Adipocyte (in vitro differentiated cells): ENCODE results near the gene NELFA.

Experiments
- DNase-seq: peaks from one replicate; pipeline ENCODE4 v3.0.0-alpha.2; 2015; ENCODE audit warnings: low read depth
- H3K27me3 ChIP-seq: replicated peaks from 2 replicates; pipeline ENCODE4 v1.7.0; 2013; ENCODE audit warnings: mild to moderate bottlenecking, low read length, moderate library complexity; ENCODE audit not compliant: control insufficient read depth, insufficient read depth
- H3K36me3 ChIP-seq: 2 replicates; pipeline ENCODE4 v1.7.0; 2013; ENCODE audit warnings: low read length, mild to moderate bottlenecking, moderate library complexity; ENCODE audit not compliant: control insufficient read depth, insufficient read depth, severe bottlenecking
- H3K4me1 ChIP-seq: 2 replicates; pipeline ENCODE4 v1.7.0; 2013; ENCODE audit warnings: mild to moderate bottlenecking, low read length, moderate library complexity; ENCODE audit not compliant: control insufficient read depth, insufficient read depth
- H3K4me3 ChIP-seq: 2 replicates; pipeline ENCODE4 v1.7.0; 2013; ENCODE audit warnings: mild to moderate bottlenecking, low read length, moderate library complexity
- H3K9ac ChIP-seq: 2 replicates; pipeline ENCODE4 v1.7.0; 2013; ENCODE audit warnings: mild to moderate bottlenecking, low read length, moderate library complexity
- H3K9me3 ChIP-seq: 2 replicates; pipeline ENCODE4 v1.7.0; 2013; ENCODE audit warnings: mild to moderate bottlenecking, low read length, moderate library complexity; ENCODE audit not compliant: control insufficient read depth

NELFA gene

GRCh38 chr4:1978226-1978625, 30.5 kb downstream of the NELFA start:
- DNase-seq, result no peak
- Histone ChIP-seq H3K9me3 (no peaks in the 10 kb centered on the region), H3K9ac (no peak overlapping the region), H3K4me1 (no peaks in the 10 kb centered on the region), H3K4me3 (no peak overlapping the region), H3K36me3 (peaks cover 53% of the 10 kb centered on the region), H3K27me3 (no peaks in the 10 kb centered on the region)

- Histone ChIP-seq H3K36me3 (peaks cover 39% of the 10 kb centered on the region), H3K4me1 (no peaks in the 10 kb centered on the region), H3K4me3 (no peak overlapping the region), H3K9me3 (no peaks in the 10 kb centered on the region), H3K27me3 (no peaks in the 10 kb centered on the region), H3K9ac (no peak overlapping the region)
- DNase-seq, result no peak
Observed at GRCh38 chr4:1976416-1977352, 32.1 kb downstream of the NELFA start.

GRCh38 chr4:1975880-1976279, 32.9 kb downstream of the NELFA start:
- no peak overlapping the region for H3K4me3 ChIP-seq
- H3K36me3 ChIP-seq, result peaks cover 31% of the 10 kb centered on the region
- no peak for DNase-seq
- H3K4me1 ChIP-seq, result no peaks in the 10 kb centered on the region
- H3K9me3 ChIP-seq, result no peaks in the 10 kb centered on the region
- H3K27me3 ChIP-seq, result no peaks in the 10 kb centered on the region
- no peak overlapping the region for H3K9ac ChIP-seq

- no peak overlapping the region for H3K4me3 ChIP-seq
- no peaks in the 10 kb centered on the region for H3K4me1 ChIP-seq
- no peaks in the 10 kb centered on the region for H3K27me3 ChIP-seq
- DNase-seq, result no peak
- H3K9me3 ChIP-seq, result no peaks in the 10 kb centered on the region
- H3K36me3 ChIP-seq, result peaks cover 26% of the 10 kb centered on the region
- H3K9ac ChIP-seq, result no peak overlapping the region
Observed at GRCh38 chr4:1975391-1975801, 33.4 kb downstream of the NELFA start.

GRCh38 chr4:1974840-1975239, 33.9 kb downstream of the NELFA start:
- DNase-seq, result no peak
- Histone ChIP-seq H3K27me3 (no peaks in the 10 kb centered on the region), H3K9ac (no peak overlapping the region), H3K9me3 (no peaks in the 10 kb centered on the region), H3K36me3 (peaks cover 20% of the 10 kb centered on the region), H3K4me1 (no peaks in the 10 kb centered on the region), H3K4me3 (no peak overlapping the region)

- Histone ChIP-seq H3K4me3 (no peak overlapping the region), H3K27me3 (no peaks in the 10 kb centered on the region), H3K36me3 (peaks cover 12% of the 10 kb centered on the region), H3K9me3 (no peaks in the 10 kb centered on the region), H3K9ac (no peak overlapping the region), H3K4me1 (no peaks in the 10 kb centered on the region)
- DNase-seq, result no peak
Observed at GRCh38 chr4:1973661-1974060, 35.1 kb downstream of the NELFA start.

GRCh38 chr4:1973218-1973617, 35.6 kb downstream of the NELFA start:
- H3K9me3 ChIP-seq, result no peaks in the 10 kb centered on the region
- no peak overlapping the region for H3K4me3 ChIP-seq

GRCh38 chr4:1972414-1972813, 36.4 kb downstream of the NELFA start:
- no peak for DNase-seq
- H3K36me3 ChIP-seq, result peaks cover 6% of the 10 kb centered on the region
- no peaks in the 10 kb centered on the region for H3K9me3 ChIP-seq
- H3K4me1 ChIP-seq, result no peaks in the 10 kb centered on the region
- no peak overlapping the region for H3K4me3 ChIP-seq
- H3K27me3 ChIP-seq, result no peaks in the 10 kb centered on the region
- no peak overlapping the region for H3K9ac ChIP-seq

More at GRCh38 chr4:1973218-1973617, 35.6 kb downstream of the NELFA start:
- Histone ChIP-seq H3K36me3 (peaks cover 8% of the 10 kb centered on the region), H3K4me1 (no peaks in the 10 kb centered on the region), H3K9ac (no peak overlapping the region), H3K27me3 (no peaks in the 10 kb centered on the region)
- no peak for DNase-seq

GRCh38 chr4:1971456-1972200, 37.1 kb downstream of the NELFA start:
- H3K9ac ChIP-seq, result no peak overlapping the region
- no peaks in the 10 kb centered on the region for H3K27me3 ChIP-seq
- no peaks in the 10 kb centered on the region for H3K4me1 ChIP-seq
- H3K9me3 ChIP-seq, result no peaks in the 10 kb centered on the region
- H3K4me3 ChIP-seq, result no peak overlapping the region
- peaks cover 6% of the 10 kb centered on the region for H3K36me3 ChIP-seq
- no peak for DNase-seq

GRCh38 chr4:1970926-1971325, 37.8 kb downstream of the NELFA start:
- Histone ChIP-seq H3K9ac (no peak overlapping the region), H3K4me1 (no peaks in the 10 kb centered on the region)
- no peak for DNase-seq

GRCh38 chr4:1969928-1970723, 38.6 kb downstream of the NELFA start:
- no peaks in the 10 kb centered on the region for H3K27me3 ChIP-seq
- no peaks in the 10 kb centered on the region for H3K9me3 ChIP-seq
- H3K4me3 ChIP-seq, result no peak overlapping the region
- no peak for DNase-seq
- H3K4me1 ChIP-seq, result no peaks in the 10 kb centered on the region
- H3K9ac ChIP-seq, result no peak overlapping the region
- peaks cover 1% of the 10 kb centered on the region for H3K36me3 ChIP-seq

More at GRCh38 chr4:1970926-1971325, 37.8 kb downstream of the NELFA start:
- Histone ChIP-seq H3K4me3 (no peak overlapping the region), H3K27me3 (no peaks in the 10 kb centered on the region), H3K36me3 (peaks cover 6% of the 10 kb centered on the region), H3K9me3 (no peaks in the 10 kb centered on the region)
